H9 (cell line): Measurements from ENCODE around the gene WDR82. TPM values are rescaled to one million over a fixed set of nuclear protein-coding genes. Genes with fewer than 3 reads are reported as not detected.

Source experiments
- DNase-seq: peaks from one replicate; pipeline ENCODE4 v3.0.0-alpha.2; 2017
- H2AFZ ChIP-seq: one replicate; pipeline ENCODE4 v1.6.1; 2013; ENCODE audit warnings: mild to moderate bottlenecking, low read length, control low read depth, moderate library complexity
- H2AK5ac ChIP-seq: 2 replicates; pipeline ENCODE4 v1.6.1; 2013; ENCODE audit warnings: low read length, control low read depth, mixed read lengths; ENCODE audit not compliant: insufficient read length
- H2BK120ac ChIP-seq: one replicate; pipeline ENCODE4 v1.6.1; 2013; ENCODE audit warnings: low read depth, mild to moderate bottlenecking, low read length, control low read depth, inconsistent platforms; ENCODE audit not compliant: poor library complexity, severe bottlenecking
- H2BK12ac ChIP-seq: 2 replicates; pipeline ENCODE4 v1.6.1; 2013; ENCODE audit warnings: low read length, control low read depth, mixed read lengths, low read depth; ENCODE audit not compliant: insufficient read length
- H2BK15ac ChIP-seq: 2 replicates; pipeline ENCODE4 v1.6.1; 2013; ENCODE audit warnings: low read depth, low read length, control low read depth
- H2BK20ac ChIP-seq: one replicate; pipeline ENCODE4 v1.6.1; 2013; ENCODE audit warnings: low read depth, mild to moderate bottlenecking, low read length, control low read depth, inconsistent platforms; ENCODE audit not compliant: poor library complexity, severe bottlenecking
- H2BK5ac ChIP-seq: 2 replicates; pipeline ENCODE4 v1.6.1; 2013; ENCODE audit warnings: low read length, control low read depth, mixed read lengths; ENCODE audit not compliant: insufficient read length
- H3K14ac ChIP-seq: 2 replicates; pipeline ENCODE4 v1.6.1; 2013; ENCODE audit warnings: low read length, control low read depth; ENCODE audit not compliant: insufficient read depth
- H3K18ac ChIP-seq: 2 replicates; pipeline ENCODE4 v1.6.1; 2013; ENCODE audit warnings: low read depth, mild to moderate bottlenecking, mixed read lengths, low read length, control low read depth; ENCODE audit not compliant: insufficient read length
- H3K23ac ChIP-seq: 2 replicates; pipeline ENCODE4 v1.6.1; 2013; ENCODE audit warnings: low read length, control low read depth, mixed read lengths, low read depth; ENCODE audit not compliant: insufficient read length
- H3K23me2 ChIP-seq: 2 replicates; pipeline ENCODE4 v1.6.1; 2013; ENCODE audit warnings: low read depth, mild to moderate bottlenecking, mixed read lengths, low read length, control low read depth; ENCODE audit not compliant: insufficient read length, poor library complexity, severe bottlenecking
- H3K27ac ChIP-seq: 2 replicates; pipeline ENCODE4 v1.5.1; 2013; ENCODE audit warnings: low read length, control low read depth, mixed read lengths, low read depth; ENCODE audit not compliant: insufficient read length
- H3K27me3 ChIP-seq: 2 replicates; pipeline ENCODE4 v1.6.1; 2013; ENCODE audit warnings: low read length, control low read depth, inconsistent platforms; ENCODE audit not compliant: insufficient read depth
- H3K4ac ChIP-seq: 2 replicates; pipeline ENCODE4 v1.6.1; 2013; ENCODE audit warnings: low read depth, mild to moderate bottlenecking, control low read depth, inconsistent platforms, low read length, moderate library complexity
- H3K4me1 ChIP-seq: 2 replicates; pipeline ENCODE4 v1.6.1; 2013; ENCODE audit warnings: low read length, control low read depth, inconsistent platforms; ENCODE audit not compliant: insufficient read depth
- H3K4me2 ChIP-seq: 2 replicates; pipeline ENCODE4 v1.6.1; 2013; ENCODE audit warnings: low read length, control low read depth, mixed read lengths; ENCODE audit not compliant: insufficient read length, insufficient read depth
- H3K56ac ChIP-seq: 2 replicates; pipeline ENCODE4 v1.6.1; 2013; ENCODE audit warnings: low read depth, mild to moderate bottlenecking, mixed read lengths, low read length, control low read depth; ENCODE audit not compliant: insufficient read length
- H3K79me1 ChIP-seq: 2 replicates; pipeline ENCODE4 v1.6.1; 2013; ENCODE audit warnings: low read depth, mild to moderate bottlenecking, moderate library complexity, low read length, control low read depth, inconsistent platforms; ENCODE audit not compliant: insufficient read depth, poor library complexity, severe bottlenecking
- H3K79me2 ChIP-seq: 2 replicates; pipeline ENCODE4 v1.6.1; 2013; ENCODE audit warnings: low read length, control low read depth, inconsistent platforms; ENCODE audit not compliant: insufficient read depth
- H3K9ac ChIP-seq: 2 replicates; pipeline ENCODE4 v1.6.1; 2013; ENCODE audit warnings: low read length, control low read depth, mixed read lengths; ENCODE audit not compliant: insufficient read length; ENCODE audit errors: extremely low read depth
- H3K9me3 ChIP-seq: one replicate; pipeline ENCODE4 v1.6.1; 2013; ENCODE audit warnings: low read depth, low read length, inconsistent platforms; ENCODE audit not compliant: control insufficient read depth
- H3T11ph ChIP-seq: one replicate; pipeline ENCODE4 v1.6.1; 2013; ENCODE audit warnings: mild to moderate bottlenecking, low read length, control low read depth, inconsistent platforms
- H4K20me1 ChIP-seq: one replicate; pipeline ENCODE4 v1.6.1; 2013; ENCODE audit not compliant: control insufficient read depth, insufficient read length, insufficient read depth
- H4K5ac ChIP-seq: 2 replicates; pipeline ENCODE4 v1.6.1; 2013; ENCODE audit warnings: low read depth, mild to moderate bottlenecking, mixed read lengths, low read length, control low read depth; ENCODE audit not compliant: insufficient read length
- H4K8ac ChIP-seq: replicated peaks from 2 replicates; pipeline ENCODE4 v1.6.1; 2013; ENCODE audit warnings: low read length, control low read depth, mixed read lengths, low read depth; ENCODE audit not compliant: insufficient read length
- H4K91ac ChIP-seq: 2 replicates; pipeline ENCODE4 v1.6.1; 2013; ENCODE audit warnings: low read depth, mild to moderate bottlenecking, moderate library complexity, mixed read lengths, low read length, control low read depth; ENCODE audit not compliant: insufficient read length
- H3K27ac Mint-ChIP-seq, 3 experiments: 2 replicates in 2 of 3; 3 replicates in 1 of 3; pipeline ENCODE4 v1.8.0; 2020 to 2021; ENCODE audit warnings: mixed read lengths in 3 of 3, mild to moderate bottlenecking in 1 of 3, moderate library complexity in 1 of 3
- H3K27me3 Mint-ChIP-seq: 2 replicates; pipeline ENCODE4 v1.8.0; 2021; ENCODE audit warnings: low read depth, mild to moderate bottlenecking, moderate library complexity, mixed read lengths
- H3K36me3 Mint-ChIP-seq, 3 experiments: 2 replicates in 2 of 3; 3 replicates in 1 of 3; pipeline ENCODE4 v1.8.0; 2020 to 2021; ENCODE audit warnings: low read depth in 3 of 3, mixed read lengths in 3 of 3; ENCODE audit not compliant: insufficient read depth in 1 of 3
- H3K4me1 Mint-ChIP-seq, 2 experiments: 2 replicates each; pipeline ENCODE4 v1.8.0; 2020; ENCODE audit warnings: mixed read lengths in 2 of 2
- H3K4me3 Mint-ChIP-seq, 2 experiments: 2 replicates in 1 of 2; 3 replicates in 1 of 2; pipeline ENCODE4 v1.8.0; 2020 to 2021; ENCODE audit warnings: mild to moderate bottlenecking in 2 of 2, mixed read lengths in 2 of 2, moderate library complexity in 1 of 2
- H3K9me3 Mint-ChIP-seq, 2 experiments: 2 replicates in 1 of 2; 3 replicates in 1 of 2; pipeline ENCODE4 v1.8.0; 2020; ENCODE audit warnings: mild to moderate bottlenecking in 2 of 2, mixed read lengths in 2 of 2, moderate library complexity in 1 of 2
- CTCF ChIP-seq: fragments of 200-600 bp; sonication (generic); conservative IDR thresholded peaks from 3 replicates; pipeline ENCODE4 v1.8.0; 2021; ENCODE audit warnings: antibody characterized with exemption, mild to moderate bottlenecking
- WGBS: extraction: QIAGEN DNeasy Blood & Tissue Kit; methylation state at CpG from one replicate; pipeline ENCODE4 v1.1.7; 2013; ENCODE audit warnings: missing lambda C conversion rate, low lambda C conversion rate, mixed read lengths; ENCODE audit not compliant: insufficient read length; ENCODE audit errors: extremely low coverage; 5-methylcytosine and 5-hydroxymethylcytosine counted together
- total RNA-seq: library from RNA; stranded (reverse); gene quantifications from 2 replicates; pipeline ENCODE4 v1.2.1, GENCODE V29; 2021

The WDR82 gene
- total RNA-seq, 1 experiment from 2014 or later = 83.1 TPM

- peaks cover 8 to 10% of the 10 kb centered on the region in 2 experiments for H3K4me1 Mint-ChIP-seq
- Histone ChIP-seq H3K27ac (no peak overlapping the region), H2BK120ac (no peak overlapping the region), H3K79me2 (no peaks in the 10 kb centered on the region), H3K18ac (no peak overlapping the region), H3K56ac (no peak overlapping the region), H2BK12ac (no peak overlapping the region), H2AFZ (no peak overlapping the region), H3K9me3 (no peaks in the 10 kb centered on the region), H4K5ac (no peak overlapping the region), H3K23ac (no peak overlapping the region), H3K23me2 (peaks cover 3% of the 10 kb centered on the region), H2AK5ac (no peak overlapping the region), H2BK20ac (no peak overlapping the region), H3K27me3 (no peaks in the 10 kb centered on the region), H4K20me1 (no peaks in the 10 kb centered on the region), H3T11ph (no peak overlapping the region), H4K91ac (no peak overlapping the region), H2BK5ac (no peak overlapping the region), H3K9ac (no peak overlapping the region), H3K4me1 (no peaks in the 10 kb centered on the region), H3K4ac (no peak overlapping the region), H4K8ac (no peak overlapping the region), H3K14ac (no peak overlapping the region), H3K79me1 (no peaks in the 10 kb centered on the region), H3K4me2 (no peak overlapping the region), H2BK15ac (no peak overlapping the region)
- no CpG with 5 or more reads among the region's 1 CpG for WGBS
- H3K27ac Mint-ChIP-seq = no peak overlapping the region
- no peaks in the 10 kb centered on the region; a peak in 3 of 7 replicates for H3K36me3 Mint-ChIP-seq
- no peaks in the 10 kb centered on the region for H3K27me3 Mint-ChIP-seq
- no peak for DNase-seq
- peak overlapping the region; percentile 96 to 98; a peak in 2 of 5 replicates for H3K4me3 Mint-ChIP-seq
- H3K9me3 Mint-ChIP-seq = no peaks in the 10 kb centered on the region
- TF ChIP-seq CTCF = no peak
Observed at GRCh38 chr3:52289338-52289746, 10.9 kb upstream of the WDR82 start.
